ENCODE results near the gene NIT1. TPM values are rescaled to one million over a fixed set of nuclear protein-coding genes. Genes with fewer than 3 reads are reported as not detected.

The NIT1 gene
- total RNA-seq, 2 donors from 2014 or later, result 51.0 to 65.1 TPM

GRCh38 chr1:161096015-161096414 lies 21.9 kb upstream of the NIT1 start:
- H3K4me1 ChIP-seq (ENCODE audit: control insufficient read depth, insufficient read depth, low read length), result no peaks in the 10 kb centered on the region
- no peak overlapping the region for H3K4me3 ChIP-seq (ENCODE audit: low read length)
- peaks cover 13% of the 10 kb centered on the region for H3K36me3 ChIP-seq (ENCODE audit: control insufficient read depth, insufficient read depth, low read length)
- H3K27ac ChIP-seq (ENCODE audit: low read depth, low read length), result no peak overlapping the region
- Mint-ChIP-seq H3K27me3 (ENCODE audit: insufficient read depth) (peaks cover 10% of the 10 kb centered on the region), H3K36me3 (ENCODE audit: low read depth) (peaks cover 12% of the 10 kb centered on the region), H3K4me3 (no peak overlapping the region), H3K27ac (no peak overlapping the region), H3K4me1 (peaks cover 4% of the 10 kb centered on the region), H3K9me3 (no peaks in the 10 kb centered on the region)
- no peak for TF ChIP-seq CTCF (conservative IDR thresholded peaks at IDR 0.05)
- H3K9me3 ChIP-seq (ENCODE audit: control insufficient read depth, low read length), result no peaks in the 10 kb centered on the region
- WGBS, 2 experiments (ENCODE audit: insufficient coverage in 1 of 2, insufficient read length in 1 of 2), result 75 to 80% methylated on average over 2 of the region's 2 CpGs
- peaks cover 10% of the 10 kb centered on the region for H3K27me3 ChIP-seq (ENCODE audit: control insufficient read depth, insufficient read depth, low read length, poor library complexity, severe bottlenecking)
- DNase-seq, result peak; percentile 30
- H3K9ac ChIP-seq (ENCODE audit: extremely low read depth, low read length, poor library complexity, severe bottlenecking), result no peak overlapping the region

GRCh38 chr1:161096530-161096929 lies 21.4 kb upstream of the NIT1 start:
- Mint-ChIP-seq H3K27ac (no peak overlapping the region), H3K27me3 (ENCODE audit: insufficient read depth) (peaks cover 10% of the 10 kb centered on the region), H3K36me3 (ENCODE audit: low read depth) (peaks cover 16% of the 10 kb centered on the region), H3K4me3 (no peak overlapping the region), H3K9me3 (no peaks in the 10 kb centered on the region), H3K4me1 (peaks cover 4% of the 10 kb centered on the region)
- 78 to 81% methylated on average over 1 of the region's 1 CpG for WGBS, 2 experiments (ENCODE audit: insufficient coverage in 1 of 2, insufficient read length in 1 of 2)
- H3K36me3 ChIP-seq (ENCODE audit: control insufficient read depth, insufficient read depth, low read length), result peaks cover 16% of the 10 kb centered on the region
- no peak for TF ChIP-seq CTCF (conservative IDR thresholded peaks at IDR 0.05)
- H3K9me3 ChIP-seq (ENCODE audit: control insufficient read depth, low read length), result no peaks in the 10 kb centered on the region
- H3K4me1 ChIP-seq (ENCODE audit: control insufficient read depth, insufficient read depth, low read length), result no peaks in the 10 kb centered on the region
- no peak overlapping the region for H3K27ac ChIP-seq (ENCODE audit: low read depth, low read length)
- no peak overlapping the region for H3K9ac ChIP-seq (ENCODE audit: extremely low read depth, low read length, poor library complexity, severe bottlenecking)
- DNase-seq, result no peak
- H3K27me3 ChIP-seq (ENCODE audit: control insufficient read depth, insufficient read depth, low read length, poor library complexity, severe bottlenecking), result peaks cover 10% of the 10 kb centered on the region
- H3K4me3 ChIP-seq (ENCODE audit: low read length), result no peak overlapping the region

GRCh38 chr1:161098210-161099068 lies 19.5 kb upstream of the NIT1 start, which contains the start of gene KLHDC9:
TSS of gene KLHDC9 (plus strand) at chr1:161098361. CDS start at chr1:161098536, 175 bp downstream.
- Histone ChIP-seq H3K4me3 (ENCODE audit: low read length) (peak within 1 kb of the TSS; percentile 82), H3K27ac (ENCODE audit: low read depth, low read length) (no peak within 1 kb of the TSS), H3K9ac (ENCODE audit: extremely low read depth, low read length, poor library complexity, severe bottlenecking) (peak within 1 kb of the TSS; percentile 78), H3K36me3 (ENCODE audit: control insufficient read depth, insufficient read depth, low read length) (peaks cover 24% of the 10 kb centered on the region), H3K9me3 (ENCODE audit: control insufficient read depth, low read length) (no peaks in the 10 kb centered on the region), H3K27me3 (ENCODE audit: control insufficient read depth, insufficient read depth, low read length, poor library complexity, severe bottlenecking) (peaks cover 10% of the 10 kb centered on the region), H3K4me1 (ENCODE audit: control insufficient read depth, insufficient read depth, low read length) (no peaks in the 10 kb centered on the region)
- peak; percentile 56 for TF ChIP-seq CTCF (conservative IDR thresholded peaks at IDR 0.05)
- Mint-ChIP-seq H3K27me3 (ENCODE audit: insufficient read depth) (peaks cover 8% of the 10 kb centered on the region), H3K4me1 (peaks cover 4% of the 10 kb centered on the region), H3K4me3 (peak within 1 kb of the TSS; percentile 72), H3K9me3 (no peaks in the 10 kb centered on the region), H3K27ac (peak within 1 kb of the TSS; percentile 89), H3K36me3 (ENCODE audit: low read depth) (peaks cover 24% of the 10 kb centered on the region)
- WGBS, 2 experiments (ENCODE audit: insufficient coverage in 1 of 2, insufficient read length in 1 of 2), result 3 to 11% methylated on average over 29 to 71 of the region's 71 CpGs
- peak; percentile 98 for DNase-seq
